ENCODE data around the gene RNF39.
A peak's percentile ranks its signal among the peaks of the same experiment; 100 is the strongest.
"Not testable (repeated sequence)": the region's sequence is repeated elsewhere in the genome, so short reads cannot be mapped to it uniquely, and the experiment has no call there.

Gene RNF39

GRCh38 chr6:30075094-30075789 lies at the start of gene RNF39:
TSS of gene RNF39 (minus strand) at chr6:30075769. CDS start at chr6:30075585, 184 bp downstream.
- DNase-seq: no peak

GRCh38 chr6:30122515-30122914 lies 46.9 kb upstream of the RNF39 start:
- no peak for DNase-seq

GRCh38 chr6:30121446-30122366 lies 46.1 kb upstream of the RNF39 start:
- DNase-seq: no peak

GRCh38 chr6:30118691-30119090 lies 43.1 kb upstream of the RNF39 start:
- DNase-seq: not testable (repeated sequence)

GRCh38 chr6:30116724-30117123 lies 41.2 kb upstream of the RNF39 start:
- no peak for DNase-seq

- no peak for DNase-seq
These were observed 38.3 kb upstream of the RNF39 start for GRCh38 chr6:30113841-30114240.

- DNase-seq: no peak
These were observed 37.6 kb upstream of the RNF39 start, which contains the start of gene TRIM31 for GRCh38 chr6:30113003-30113759. TSS of gene TRIM31 (minus strand) at chr6:30113090. CDS start at chr6:30112805, 285 bp downstream.

GRCh38 chr6:30112402-30112994 lies 36.9 kb upstream of the RNF39 start:
- no peak for DNase-seq

- DNase-seq: no peak
These were observed 35.8 kb upstream of the RNF39 start for GRCh38 chr6:30111266-30111856.

GRCh38 chr6:30104661-30105060 lies 29.1 kb upstream of the RNF39 start:
- DNase-seq: no peak

- DNase-seq: no peak
These were observed 28.3 kb upstream of the RNF39 start for GRCh38 chr6:30103872-30104179.

GRCh38 chr6:30102970-30103871 lies 27.7 kb upstream of the RNF39 start:
- peak in 13 of 14 donors; percentile 12 to 75 (median 58) for DNase-seq

GRCh38 chr6:30102414-30102969 lies 26.9 kb upstream of the RNF39 start:
- peak in 1 of 14 donors; percentile 45 for DNase-seq

GRCh38 chr6:30101444-30102413 lies 26.2 kb upstream of the RNF39 start:
- DNase-seq: peak in 13 of 14 donors; percentile 19 to 84 (median 62)

GRCh38 chr6:30100585-30101443 lies 25.2 kb upstream of the RNF39 start:
- DNase-seq: peak in 2 of 14 donors; percentile 0 to 6

GRCh38 chr6:30100154-30100553 lies 24.6 kb upstream of the RNF39 start:
- no peak for DNase-seq

GRCh38 chr6:30097902-30098768 lies 22.6 kb upstream of the RNF39 start:
- DNase-seq: no peak
